ENCODE results near the gene PTPRN2.
"Not testable (repeated sequence)": the region's sequence is repeated elsewhere in the genome, so short reads cannot be mapped to it uniquely, and the experiment has no call there.

DNA sequence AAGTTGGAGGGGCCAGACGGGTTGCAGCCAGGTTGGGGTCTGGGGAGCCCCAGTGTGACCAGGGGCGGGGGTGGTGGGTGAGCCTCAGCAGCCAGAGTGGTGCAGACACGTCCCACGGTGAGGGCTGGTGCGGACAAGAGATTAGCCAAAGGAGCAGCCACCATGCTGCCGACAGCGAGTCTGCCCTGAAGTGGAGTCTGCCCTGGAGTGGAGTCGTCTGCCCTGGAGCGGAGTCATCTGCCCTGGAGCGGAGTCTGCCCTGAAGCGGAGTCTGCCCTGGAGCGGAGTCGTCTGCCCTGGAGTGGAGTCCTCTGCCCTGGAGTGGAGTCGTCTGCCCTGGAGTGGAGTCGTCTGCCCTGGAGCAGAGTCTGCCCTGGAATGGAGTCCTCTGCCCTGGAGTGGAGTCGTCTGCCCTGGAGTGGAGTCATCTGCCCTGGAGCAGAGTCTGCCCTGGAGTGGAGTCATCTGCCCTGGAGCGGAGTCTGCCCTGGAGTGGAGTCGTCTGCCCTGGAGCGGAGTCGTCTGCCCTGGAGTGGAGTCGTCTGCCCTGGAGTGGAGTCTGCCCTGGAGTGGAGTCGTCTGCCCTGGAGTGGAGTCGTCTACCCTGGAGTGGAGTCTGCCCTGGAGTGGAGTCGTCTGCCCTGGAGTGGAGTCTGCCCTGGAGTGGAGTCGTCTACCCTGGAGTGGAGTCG, 64.3 kb downstream of the PTPRN2 start:
- TF ChIP-seq SP1 (IDR thresholded peaks at IDR 0.05); ARNT (IDR thresholded peaks at IDR 0.05); FOXM1 (IDR thresholded peaks at IDR 0.05; ENCODE audit: borderline replicate concordance); FOXK2 (IDR thresholded peaks at IDR 0.05); SUZ12 (IDR thresholded peaks at IDR 0.05): not testable (repeated sequence)
